ENCODE results near the gene COMMD6. TPM values are rescaled to one million over a fixed set of nuclear protein-coding genes. Genes with fewer than 3 reads are reported as not detected.

COMMD6 gene
- total RNA-seq, 1 donor = 19.5 TPM

- TF ChIP-seq, protein P1, sequence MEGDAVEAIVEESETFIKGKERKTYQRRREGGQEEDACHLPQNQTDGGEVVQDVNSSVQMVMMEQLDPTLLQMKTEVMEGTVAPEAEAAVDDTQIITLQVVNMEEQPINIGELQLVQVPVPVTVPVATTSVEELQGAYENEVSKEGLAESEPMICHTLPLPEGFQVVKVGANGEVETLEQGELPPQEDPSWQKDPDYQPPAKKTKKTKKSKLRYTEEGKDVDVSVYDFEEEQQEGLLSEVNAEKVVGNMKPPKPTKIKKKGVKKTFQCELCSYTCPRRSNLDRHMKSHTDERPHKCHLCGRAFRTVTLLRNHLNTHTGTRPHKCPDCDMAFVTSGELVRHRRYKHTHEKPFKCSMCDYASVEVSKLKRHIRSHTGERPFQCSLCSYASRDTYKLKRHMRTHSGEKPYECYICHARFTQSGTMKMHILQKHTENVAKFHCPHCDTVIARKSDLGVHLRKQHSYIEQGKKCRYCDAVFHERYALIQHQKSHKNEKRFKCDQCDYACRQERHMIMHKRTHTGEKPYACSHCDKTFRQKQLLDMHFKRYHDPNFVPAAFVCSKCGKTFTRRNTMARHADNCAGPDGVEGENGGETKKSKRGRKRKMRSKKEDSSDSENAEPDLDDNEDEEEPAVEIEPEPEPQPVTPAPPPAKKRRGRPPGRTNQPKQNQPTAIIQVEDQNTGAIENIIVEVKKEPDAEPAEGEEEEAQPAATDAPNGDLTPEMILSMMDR (IDR thresholded peaks at IDR 0.05; ENCODE audit: extremely low read depth, low read depth, low read length) = no peak
- Histone ChIP-seq H3K4me2 (ENCODE audit: insufficient read depth, low read length) (peak overlapping the region; percentile 41), H4K20me1 (ENCODE audit: insufficient read depth, low read length) (no peaks in the 10 kb centered on the region), H2AFZ (ENCODE audit: low read length) (no peak overlapping the region), H3K27me3 (ENCODE audit: insufficient read depth, low read length) (no peaks in the 10 kb centered on the region), H3K4me3 (ENCODE audit: insufficient read depth, low read length) (no peak overlapping the region), H3K79me2 (ENCODE audit: insufficient read depth, low read length) (peaks cover 2% of the 10 kb centered on the region), H3K36me3 (ENCODE audit: insufficient read depth, low read length) (no peaks in the 10 kb centered on the region), H3K27ac (ENCODE audit: low read depth, low read length) (no peak overlapping the region), H3K4me1 (ENCODE audit: insufficient read depth, low read length) (peaks cover 26% of the 10 kb centered on the region), H3K9me3 (ENCODE audit: low read depth, low read length) (no peaks in the 10 kb centered on the region)
- DNase-seq (ENCODE audit: insufficient read length, low spot score, missing footprints) = no peak
These were observed 7.2 kb upstream of the COMMD6 start for GRCh38 chr13:75544681-75545330.

DNA sequence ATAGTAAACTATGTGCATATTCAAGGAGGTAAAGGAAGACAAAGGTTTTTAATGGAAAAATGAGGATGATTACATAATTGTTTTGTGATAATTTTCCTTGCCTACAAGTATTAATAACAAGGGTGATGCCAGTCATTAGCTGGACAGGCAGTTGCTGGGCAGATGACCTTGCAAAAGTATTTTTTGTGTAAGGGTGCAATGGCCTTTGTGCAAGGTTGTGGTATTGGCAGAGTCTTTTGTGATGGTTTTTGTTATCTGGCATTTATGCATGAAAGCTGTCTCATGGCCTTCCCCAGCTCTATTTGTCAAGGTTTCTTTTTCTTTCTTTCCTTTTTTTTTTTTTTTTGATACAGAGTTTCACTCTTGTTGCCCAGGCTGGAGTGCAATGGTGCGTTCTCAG, 4.3 kb upstream of the COMMD6 start:
- no peaks in the 10 kb centered on the region for H3K27me3 ChIP-seq (ENCODE audit: insufficient read depth, low read length)
- H3K79me2 ChIP-seq (ENCODE audit: insufficient read depth, low read length) = peaks cover 7% of the 10 kb centered on the region
- no peak overlapping the region for H2AFZ ChIP-seq (ENCODE audit: low read length)
- H3K9me3 ChIP-seq (ENCODE audit: low read depth, low read length) = no peaks in the 10 kb centered on the region
- no peak overlapping the region for H3K4me3 ChIP-seq (ENCODE audit: insufficient read depth, low read length)
- H3K4me1 ChIP-seq (ENCODE audit: insufficient read depth, low read length) = peaks cover 18% of the 10 kb centered on the region
- TF ChIP-seq, protein P1 (IDR thresholded peaks at IDR 0.05; ENCODE audit: extremely low read depth, low read depth, low read length) = no peak
- DNase-seq (ENCODE audit: insufficient read length, low spot score, missing footprints) = no peak
- H3K4me2 ChIP-seq (ENCODE audit: insufficient read depth, low read length) = no peak overlapping the region
- no peaks in the 10 kb centered on the region for H4K20me1 ChIP-seq (ENCODE audit: insufficient read depth, low read length)
- H3K27ac ChIP-seq (ENCODE audit: low read depth, low read length) = no peak overlapping the region
- H3K36me3 ChIP-seq (ENCODE audit: insufficient read depth, low read length) = no peaks in the 10 kb centered on the region

- Histone ChIP-seq H3K9me3 (ENCODE audit: low read depth, low read length) (no peaks in the 10 kb centered on the region), H3K4me3 (ENCODE audit: insufficient read depth, low read length) (no peak overlapping the region), H3K4me1 (ENCODE audit: insufficient read depth, low read length) (peaks cover 25% of the 10 kb centered on the region), H3K36me3 (ENCODE audit: insufficient read depth, low read length) (no peaks in the 10 kb centered on the region), H2AFZ (ENCODE audit: low read length) (no peak overlapping the region), H3K79me2 (ENCODE audit: insufficient read depth, low read length) (peaks cover 14% of the 10 kb centered on the region), H3K4me2 (ENCODE audit: insufficient read depth, low read length) (no peak overlapping the region), H4K20me1 (ENCODE audit: insufficient read depth, low read length) (no peaks in the 10 kb centered on the region), H3K27ac (ENCODE audit: low read depth, low read length) (no peak overlapping the region), H3K27me3 (ENCODE audit: insufficient read depth, low read length) (no peaks in the 10 kb centered on the region)
- no peak for DNase-seq (ENCODE audit: insufficient read length, low spot score, missing footprints)
- TF ChIP-seq, protein P1 (IDR thresholded peaks at IDR 0.05; ENCODE audit: extremely low read depth, low read depth, low read length) = no peak
These were observed 3.6 kb upstream of the COMMD6 start for GRCh38 chr13:75541287-75541686.

- Histone ChIP-seq H3K79me2 (ENCODE audit: insufficient read depth, low read length) (peaks cover 33% of the 10 kb centered on the region), H4K20me1 (ENCODE audit: insufficient read depth, low read length) (peaks cover 6% of the 10 kb centered on the region), H3K9me3 (ENCODE audit: low read depth, low read length) (no peaks in the 10 kb centered on the region), H3K4me3 (ENCODE audit: insufficient read depth, low read length) (no peak overlapping the region), H3K27ac (ENCODE audit: low read depth, low read length) (no peak overlapping the region), H3K4me2 (ENCODE audit: insufficient read depth, low read length) (no peak overlapping the region), H3K36me3 (ENCODE audit: insufficient read depth, low read length) (peaks cover 23% of the 10 kb centered on the region), H3K27me3 (ENCODE audit: insufficient read depth, low read length) (no peaks in the 10 kb centered on the region), H2AFZ (ENCODE audit: low read length) (no peak overlapping the region), H3K4me1 (ENCODE audit: insufficient read depth, low read length) (peaks cover 13% of the 10 kb centered on the region)
- no peak for DNase-seq (ENCODE audit: insufficient read length, low spot score, missing footprints)
- TF ChIP-seq, protein P1 (IDR thresholded peaks at IDR 0.05; ENCODE audit: extremely low read depth, low read depth, low read length) = no peak
These were observed 3.8 kb downstream of the COMMD6 start for GRCh38 chr13:75533861-75534260.

All from osteoblast (primary cell).